ENCODE measurements around the gene ZNF431. TPM values are rescaled to one million over a fixed set of nuclear protein-coding genes. Genes with fewer than 3 reads are reported as not detected.

Gene ZNF431
- total RNA-seq, 4 donors from 2014 or later: 4.1 to 9.1 (median 4.8) TPM

- Histone ChIP-seq H3K4me1 (peaks cover 9 to 12% (median 11%) of the 10 kb centered on the region in 4 donors), H3K36me3 (peaks cover 0 to 39% (median 19%) of the 10 kb centered on the region in 4 donors), H3K27ac (replicated peaks in 1 of 4) (no peak overlapping the region), H3K27me3 (no peaks in the 10 kb centered on the region), H3K4me3 (no peak overlapping the region), H3K9me3 (no peaks in the 10 kb centered on the region)
- TF ChIP-seq EP300 (IDR thresholded peaks at IDR 0.05) (no peak), CTCF (IDR thresholded peaks at IDR 0.05) (no peak), POLR2A (IDR thresholded peaks at IDR 0.05; ENCODE audit: low read depth) (no peak), POLR2AphosphoS5 (IDR thresholded peaks at IDR 0.05) (no peak)
- intact Hi-C loops (cut with DNase I): loop anchor here (10.0 kb wide), 1 partner anchor 119 kb away; the partner anchor contains the start of gene ZNF430
- DNase-seq (ENCODE audit: extremely low spot score): no peak
- 91% methylated on average over 5 of the region's 5 CpGs for WGBS
These were observed 1.6 kb downstream of the ZNF431 start for GRCh38 chr19:21143428-21143827.

- Histone ChIP-seq H3K4me1 (peaks cover 11 to 14% (median 13%) of the 10 kb centered on the region in 4 donors), H3K4me3 (no peak overlapping the region), H3K36me3 (peaks cover 0 to 39% (median 19%) of the 10 kb centered on the region in 4 donors), H3K27ac (replicated peaks in 1 of 4) (no peak overlapping the region), H3K9me3 (no peaks in the 10 kb centered on the region), H3K27me3 (no peaks in the 10 kb centered on the region)
- WGBS: 96% methylated on average over 1 of the region's 1 CpG
- intact Hi-C loops (cut with DNase I): loop anchor here (10.0 kb wide), 1 partner anchor 119 kb away; the partner anchor contains the start of gene ZNF430
- DNase-seq (ENCODE audit: extremely low spot score): no peak
- TF ChIP-seq EP300 (IDR thresholded peaks at IDR 0.05) (no peak), CTCF (IDR thresholded peaks at IDR 0.05) (no peak), POLR2AphosphoS5 (IDR thresholded peaks at IDR 0.05) (no peak), POLR2A (IDR thresholded peaks at IDR 0.05; ENCODE audit: low read depth) (no peak)
These were observed 2.0 kb downstream of the ZNF431 start for GRCh38 chr19:21143854-21144253.

GRCh38 chr19:21147540-21147939 lies 5.7 kb downstream of the ZNF431 start:
- DNase-seq (ENCODE audit: extremely low spot score): no peak
- H3K27me3 ChIP-seq: no peaks in the 10 kb centered on the region
- no peaks in the 10 kb centered on the region for H3K9me3 ChIP-seq
- intact Hi-C loops (cut with DNase I): loop anchor here (10.0 kb wide), 1 partner anchor 123 kb away; the partner anchor contains the start of gene ZNF430
- peaks cover 11 to 62% (median 46%) of the 10 kb centered on the region in 4 donors for H3K36me3 ChIP-seq
- no peak overlapping the region for H3K27ac ChIP-seq (replicated peaks in 1 of 4)
- WGBS: 86% methylated on average over 1 of the region's 1 CpG
- H3K4me3 ChIP-seq: no peak overlapping the region
- TF ChIP-seq CTCF (IDR thresholded peaks at IDR 0.05) (no peak), POLR2AphosphoS5 (IDR thresholded peaks at IDR 0.05) (no peak), POLR2A (IDR thresholded peaks at IDR 0.05; ENCODE audit: low read depth) (no peak), EP300 (IDR thresholded peaks at IDR 0.05) (no peak)
- H3K4me1 ChIP-seq: peaks cover 5 to 14% (median 10%) of the 10 kb centered on the region in 4 donors

- Histone ChIP-seq H3K27ac (replicated peaks in 1 of 4) (no peak overlapping the region), H3K27me3 (no peaks in the 10 kb centered on the region), H3K4me3 (no peak overlapping the region), H3K36me3 (peaks cover 13 to 66% (median 49%) of the 10 kb centered on the region in 4 donors), H3K4me1 (peaks cover 0 to 4% (median 4%) of the 10 kb centered on the region in 4 donors), H3K9me3 (no peaks in the 10 kb centered on the region)
- TF ChIP-seq POLR2AphosphoS5 (IDR thresholded peaks at IDR 0.05) (no peak), EP300 (IDR thresholded peaks at IDR 0.05) (no peak), CTCF (IDR thresholded peaks at IDR 0.05) (no peak), POLR2A (IDR thresholded peaks at IDR 0.05; ENCODE audit: low read depth) (no peak)
- DNase-seq (ENCODE audit: extremely low spot score): peak; percentile 17
- intact Hi-C loops (cut with DNase I): loop anchor here (10.0 kb wide), 1 partner anchor 124 kb away; the partner anchor contains the start of gene ZNF430
These were observed 6.8 kb downstream of the ZNF431 start for GRCh38 chr19:21148681-21149080.
